ENCODE measurements around the gene DYNC1I1.
"Not testable (repeated sequence)": the region's sequence is repeated elsewhere in the genome, so short reads cannot be mapped to it uniquely, and the experiment has no call there.

The DYNC1I1 gene

GRCh38 chr7:95925236-95925635 lies 152.9 kb downstream of the DYNC1I1 start:
- TF ChIP-seq, protein P1, sequence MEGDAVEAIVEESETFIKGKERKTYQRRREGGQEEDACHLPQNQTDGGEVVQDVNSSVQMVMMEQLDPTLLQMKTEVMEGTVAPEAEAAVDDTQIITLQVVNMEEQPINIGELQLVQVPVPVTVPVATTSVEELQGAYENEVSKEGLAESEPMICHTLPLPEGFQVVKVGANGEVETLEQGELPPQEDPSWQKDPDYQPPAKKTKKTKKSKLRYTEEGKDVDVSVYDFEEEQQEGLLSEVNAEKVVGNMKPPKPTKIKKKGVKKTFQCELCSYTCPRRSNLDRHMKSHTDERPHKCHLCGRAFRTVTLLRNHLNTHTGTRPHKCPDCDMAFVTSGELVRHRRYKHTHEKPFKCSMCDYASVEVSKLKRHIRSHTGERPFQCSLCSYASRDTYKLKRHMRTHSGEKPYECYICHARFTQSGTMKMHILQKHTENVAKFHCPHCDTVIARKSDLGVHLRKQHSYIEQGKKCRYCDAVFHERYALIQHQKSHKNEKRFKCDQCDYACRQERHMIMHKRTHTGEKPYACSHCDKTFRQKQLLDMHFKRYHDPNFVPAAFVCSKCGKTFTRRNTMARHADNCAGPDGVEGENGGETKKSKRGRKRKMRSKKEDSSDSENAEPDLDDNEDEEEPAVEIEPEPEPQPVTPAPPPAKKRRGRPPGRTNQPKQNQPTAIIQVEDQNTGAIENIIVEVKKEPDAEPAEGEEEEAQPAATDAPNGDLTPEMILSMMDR (IDR thresholded peaks at IDR 0.05; ENCODE audit: low read length, missing control alignments) = no peak
- H3K4me3 ChIP-seq (replicated peaks; ENCODE audit: low read depth, low read length) = no peak overlapping the region
- no peak for DNase-seq (ENCODE audit: low read depth)

DNA sequence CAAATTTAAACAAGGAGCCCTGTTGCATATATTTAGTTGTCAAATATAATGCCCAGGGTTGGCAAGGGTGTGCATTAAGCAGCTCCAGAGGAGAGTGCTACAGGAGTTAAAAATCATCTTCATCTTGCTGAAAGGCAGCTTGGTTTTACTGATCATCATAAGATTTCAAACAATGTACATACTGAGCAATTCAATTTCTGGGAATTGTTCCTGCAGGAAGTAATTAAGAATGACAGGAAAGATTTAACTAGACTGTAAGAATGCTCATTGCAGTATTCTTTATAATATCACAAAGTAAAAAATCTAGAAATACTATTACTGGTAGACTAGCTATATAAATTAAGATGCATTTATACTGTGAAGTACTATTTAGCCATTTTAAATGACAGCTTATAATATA lies 153.6 kb downstream of the DYNC1I1 start:
- no peak for DNase-seq (ENCODE audit: low read depth)
- TF ChIP-seq, protein P1 (IDR thresholded peaks at IDR 0.05; ENCODE audit: low read length, missing control alignments) = no peak
- no peak overlapping the region for H3K4me3 ChIP-seq (replicated peaks; ENCODE audit: low read depth, low read length)

GRCh38 chr7:95927756-95928155 lies 155.4 kb downstream of the DYNC1I1 start:
- no peak overlapping the region for H3K4me3 ChIP-seq (replicated peaks; ENCODE audit: low read depth, low read length)
- no peak for DNase-seq (ENCODE audit: low read depth)
- TF ChIP-seq, protein P1 (IDR thresholded peaks at IDR 0.05; ENCODE audit: low read length, missing control alignments) = no peak

DNA sequence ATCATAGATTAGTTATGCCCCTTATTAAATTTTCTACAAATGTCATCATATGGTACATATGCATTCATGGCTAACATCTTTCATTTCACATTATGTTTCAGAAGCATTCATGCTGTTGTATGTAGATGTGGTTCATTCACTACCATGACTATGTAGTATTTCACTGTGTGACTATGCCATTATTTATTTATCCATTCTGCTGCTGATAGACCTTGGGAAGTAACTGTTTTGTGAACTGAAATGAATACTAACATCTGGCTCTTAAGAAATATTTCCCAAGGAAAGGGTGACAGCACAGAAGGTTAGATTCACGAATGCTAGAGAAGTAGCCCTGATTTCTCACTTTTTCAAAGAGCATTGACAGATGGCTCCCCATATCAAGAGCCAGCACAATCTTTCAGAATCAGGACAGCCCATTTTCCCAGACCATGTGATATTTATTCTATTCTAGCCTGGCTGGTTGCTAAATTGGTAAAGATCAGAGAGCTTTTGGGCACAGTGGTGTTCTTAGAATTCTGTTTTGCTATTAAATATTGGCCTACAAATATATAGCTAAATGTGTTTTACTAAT lies 157.4 kb downstream of the DYNC1I1 start:
- no peak for DNase-seq (ENCODE audit: low read depth)
- TF ChIP-seq, protein P1 (IDR thresholded peaks at IDR 0.05; ENCODE audit: low read length, missing control alignments) = no peak
- no peak overlapping the region for H3K4me3 ChIP-seq (replicated peaks; ENCODE audit: low read depth, low read length)

GRCh38 chr7:95931460-95932232 lies 159.3 kb downstream of the DYNC1I1 start:
- TF ChIP-seq, protein P1 (IDR thresholded peaks at IDR 0.05; ENCODE audit: low read length, missing control alignments) = no peak
- H3K4me3 ChIP-seq (replicated peaks; ENCODE audit: low read depth, low read length) = no peak overlapping the region
- no peak for DNase-seq (ENCODE audit: low read depth)

DNA sequence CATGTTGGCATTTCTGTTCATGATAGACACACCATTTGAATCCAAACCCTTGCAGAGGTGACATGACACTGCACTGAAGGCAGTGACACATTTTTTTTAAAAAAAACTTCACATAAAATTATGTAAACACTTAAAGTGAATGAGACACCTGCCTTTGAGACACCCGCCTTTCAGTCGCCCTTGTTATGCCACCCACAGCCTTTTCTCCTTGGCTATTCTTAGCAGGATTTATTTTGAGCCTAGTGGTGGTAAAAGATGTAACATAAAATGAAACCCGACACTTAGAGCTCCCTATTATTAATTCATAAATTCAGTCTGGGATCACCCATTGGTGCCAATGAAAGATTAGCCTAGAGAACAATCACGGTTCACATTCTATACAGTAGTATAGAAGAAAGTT lies 161.3 kb downstream of the DYNC1I1 start:
- TF ChIP-seq, protein P1 (IDR thresholded peaks at IDR 0.05; ENCODE audit: low read length, missing control alignments) = no peak
- no peak for DNase-seq (ENCODE audit: low read depth)
- H3K4me3 ChIP-seq (replicated peaks; ENCODE audit: low read depth, low read length) = no peak overlapping the region

- DNase-seq (ENCODE audit: low read depth); H3K4me3 ChIP-seq (replicated peaks; ENCODE audit: low read depth, low read length): not testable (repeated sequence)
Observed at GRCh38 chr7:95944867-95945266, 172.5 kb downstream of the DYNC1I1 start.
